HepG2 (cell line): ENCODE results near the gene GALNT17. TPM values are rescaled to one million over a fixed set of nuclear protein-coding genes. Genes with fewer than 3 reads are reported as not detected.

Experiments
- ATAC-seq: fragments of 200-7000 bp; cut with Tn5 transposase; 3 replicates; pipeline ENCODE4 v1.9.1; 2020; ENCODE audit warnings: mild to moderate bottlenecking, moderate library complexity
- BruUV-seq: library from RNA; stranded (reverse); fragments of 400-500 nt; replicated peaks from 2 replicates; lab custom pipeline; 2021; lab: Mats Ljungman, UMichigan
- CTCF ChIA-PET: fragments of 300-600 bp; formaldehyde crosslinking; extraction: SDS; loops from one replicate; lab custom pipeline; 2021; ENCODE audit warnings: low total read pairs, inconsistent platforms, low intra/inter-chr PET ratio; lab: Yijun Ruan, JAX
- POLR2A ChIA-PET: fragments of 350-600 bp; sonication (Branson Sonifier 250); formaldehyde crosslinking; loops from one replicate; lab custom pipeline; 2020; ENCODE audit warnings: antibody characterized with exemption, inconsistent platforms; lab: Yijun Ruan, JAX
- DNase-seq: peaks from one replicate; pipeline ENCODE4 v3.0.0-alpha.2; 2015; ENCODE audit warnings: low spot score
- FAIRE-seq: peaks from 3 replicates; lab custom pipeline; 2011; peaks lifted over from hg19 to GRCh38; lab: Jason Lieb, UNC
- H2AFZ ChIP-seq: one replicate; pipeline ENCODE4 v1.6.1; 2011; ENCODE audit warnings: low read length, inconsistent platforms
- H3K27ac ChIP-seq: fragments of 300-600 bp; 3 replicates; pipeline ENCODE4 v1.8.0; 2011; ENCODE audit warnings: mixed run types, mild to moderate bottlenecking, mixed read lengths, low read length, inconsistent platforms; ENCODE audit not compliant: insufficient read depth; ENCODE audit errors: extremely low read length
- H3K27me3 ChIP-seq, 2 experiments: fragments of 200-600 bp in 1 of 2; 2 replicates in 1 of 2; 3 replicates in 1 of 2; pipeline versions ENCODE4 v1.6.0 to v1.8.0; 2011; ENCODE audit warnings: low read length in 2 of 2, mild to moderate bottlenecking in 2 of 2, moderate library complexity in 2 of 2, inconsistent platforms in 1 of 2; ENCODE audit not compliant: insufficient read depth in 2 of 2, control insufficient read depth in 1 of 2
- H3K36me3 ChIP-seq, 2 experiments: fragments of 200-600 bp in 1 of 2; replicated peaks in 1 of 2; 2 replicates in 1 of 2; 3 replicates in 1 of 2; pipeline versions ENCODE4 v1.5.1 to v1.8.0; 2011; ENCODE audit warnings: low read length in 2 of 2, inconsistent platforms in 1 of 2; ENCODE audit not compliant: insufficient read depth in 2 of 2, control insufficient read depth in 1 of 2
- H3K4me1 ChIP-seq: 2 replicates; pipeline ENCODE4 v1.5.1; 2012; ENCODE audit warnings: low read length, inconsistent platforms; ENCODE audit not compliant: insufficient read depth
- H3K4me2 ChIP-seq: 2 replicates; pipeline ENCODE4 v1.6.0; 2011; ENCODE audit warnings: low read depth, low read length, inconsistent platforms
- H3K4me3 ChIP-seq, 3 experiments: fragments of 200-600 bp in 1 of 3; sonication (generic), shearing (Covaris generic) in 1 of 3; replicated peaks in 1 of 3; 2 replicates each; pipeline ENCODE4 v1.5.1; 2011 to 2016; ENCODE audit warnings: low read length in 3 of 3, inconsistent platforms in 2 of 3, low read depth in 2 of 3, mild to moderate bottlenecking in 2 of 3, control low read depth in 1 of 3, mixed read lengths in 1 of 3; ENCODE audit not compliant: insufficient read depth in 1 of 3
- H3K79me2 ChIP-seq: one replicate; pipeline ENCODE4 v1.6.1; 2011; ENCODE audit warnings: low read length, inconsistent platforms; ENCODE audit not compliant: insufficient read depth
- H3K9ac ChIP-seq: 2 replicates; pipeline ENCODE4 v1.6.0; 2011; ENCODE audit warnings: mild to moderate bottlenecking, low read depth, low read length, inconsistent platforms; ENCODE audit not compliant: insufficient read depth
- H3K9me3 ChIP-seq: 2 replicates; pipeline ENCODE4 v1.5.1; 2012; ENCODE audit warnings: mild to moderate bottlenecking, low read length
- H4K20me1 ChIP-seq: 2 replicates; pipeline ENCODE4 v1.6.0; 2011; ENCODE audit warnings: inconsistent platforms, mild to moderate bottlenecking, low read length, moderate library complexity; ENCODE audit not compliant: insufficient read depth
- LBX2 ChIP-seq: sonication (generic); formaldehyde crosslinking; IDR thresholded peaks from 2 replicates; pipeline ENCODE4 v1.5.0; 2020; ENCODE audit warnings: missing genetic modification reagents, mild to moderate bottlenecking, borderline replicate concordance
- PRDM15 ChIP-seq: sonication (generic); formaldehyde crosslinking; IDR thresholded peaks from 2 replicates; pipeline ENCODE4 v1.4.0; 2020; ENCODE audit warnings: missing genetic modification reagents
- TCF7L2 ChIP-seq: IDR thresholded peaks from 2 replicates; pipeline ENCODE4 v1.6.1; 2011; ENCODE audit warnings: mild to moderate bottlenecking, low read depth, low read length, moderate library complexity
- ZFAT ChIP-seq: sonication (generic); formaldehyde crosslinking; conservative IDR thresholded peaks from 2 replicates; pipeline ENCODE4 v1.8.1; 2023; ENCODE audit warnings: missing genetic modification reagents, inconsistent platforms
- ZNF292 ChIP-seq: sonication (generic); formaldehyde crosslinking; IDR thresholded peaks from 2 replicates; pipeline ENCODE4 v1.8.1; 2022; ENCODE audit warnings: mild to moderate bottlenecking, low read depth, missing genetic modification reagents, borderline replicate concordance
- ZNF431 ChIP-seq: sonication (generic); formaldehyde crosslinking; IDR thresholded peaks from 2 replicates; pipeline ENCODE4 v1.9.0; 2022; ENCODE audit warnings: missing genetic modification reagents, low read depth, mild to moderate bottlenecking, borderline replicate concordance
- ZNF503 ChIP-seq: sonication (generic); formaldehyde crosslinking; IDR thresholded peaks from 2 replicates; pipeline ENCODE4 v1.4.0; 2020; ENCODE audit warnings: missing genetic modification reagents
- WGBS: methylation state at CpG from one replicate; pipeline ENCODE4 v1.1.6; 2017; ENCODE audit warnings: low lambda C conversion rate; 5-methylcytosine and 5-hydroxymethylcytosine counted together
- in situ Hi-C: cut with HindIII; loops from 2 replicates; pipeline ENCODE4 v1.10.0; 2017; ENCODE audit warnings: low pct_unique_long_range_greater_than_20kb; ENCODE audit not compliant: extremely low pct_ligation_motif_present
- intact Hi-C: fragments of 100-400 bp; cut with micrococcal nuclease; formaldehyde crosslinking; loops from one replicate; pipeline ENCODE4 v1.10.0; 2022; ENCODE audit not compliant: unreplicated experiment
- polyA plus RNA-seq, 8 experiments: library from polyadenylated mRNA; depleted of rRNA in 3 of 8; stranded (reverse) in 7 of 8; unstranded in 1 of 8; fragments of >200 nt; fragmentation: Illumina TruSeq in 4 of 8; extraction: Trizol in 4 of 8; gene quantifications; 2 replicates each; pipeline versions ENCODE4 v1.2.1 to v1.2.3, GENCODE V29; 2011 to 2016; ENCODE audit warnings: low read depth in 4 of 8, missing spikeins in 1 of 8, mixed read lengths in 1 of 8; ENCODE audit not compliant: insufficient read depth in 1 of 8
- total RNA-seq, 5 experiments: library from RNA; depleted of rRNA; stranded (reverse); fragments of >200 nt; fragmentation: Illumina TruSeq; extraction: Trizol; gene quantifications; 2 replicates each; pipeline ENCODE4 v1.2.3, GENCODE V29; 2016; ENCODE audit warnings: low read depth in 1 of 5

The GALNT17 gene
- total and polyA plus RNA-seq, 2 of the 13 experiments (the other 11 are each of a cell fraction or from before 2014, with no cell fraction given), result not detected

- H4K20me1 ChIP-seq, result no peaks in the 10 kb centered on the region
- no peak for DNase-seq
- no peak overlapping the region for H3K27ac ChIP-seq
- intact Hi-C loops (no loop called here), in situ Hi-C loops (no loop called here)
- H3K9me3 ChIP-seq, result no peaks in the 10 kb centered on the region
- H3K4me3 ChIP-seq, result no peak overlapping the region
- H3K9ac ChIP-seq, result no peak overlapping the region
- no peak for FAIRE-seq
- no peak for TF ChIP-seq PRDM15 (CRISPR knock-in tag)
- TF ChIP-seq LBX2 (CRISPR knock-in tag), result no peak
- TF ChIP-seq ZFAT, result no peak
- H3K79me2 ChIP-seq, result no peaks in the 10 kb centered on the region
- no peak overlapping the region for H2AFZ ChIP-seq
- H3K27me3 ChIP-seq, result no peaks in the 10 kb centered on the region
- ChIA-PET CTCF (no interaction called here), POLR2A (no interaction called here)
- no peak overlapping the region for H3K4me2 ChIP-seq
- H3K4me1 ChIP-seq, result no peaks in the 10 kb centered on the region
- H3K36me3 ChIP-seq, result no peaks in the 10 kb centered on the region
- 0% methylated on average over 2 of the region's 2 CpGs for WGBS
- no peak for ATAC-seq
- no TSS peak for BruUV-seq
Observed at GRCh38 chr7:71707041-71707440, 575.1 kb downstream of the GALNT17 start.

GRCh38 chr7:71708710-71709109, 576.8 kb downstream of the GALNT17 start:
- ChIA-PET POLR2A (no interaction called here), CTCF (no interaction called here)
- Histone ChIP-seq H3K36me3 (no peaks in the 10 kb centered on the region), H3K27ac (no peak overlapping the region), H4K20me1 (no peaks in the 10 kb centered on the region), H3K27me3 (no peaks in the 10 kb centered on the region), H2AFZ (no peak overlapping the region), H3K4me2 (no peak overlapping the region), H3K9me3 (no peaks in the 10 kb centered on the region), H3K4me3 (no peak overlapping the region), H3K9ac (no peak overlapping the region), H3K4me1 (no peaks in the 10 kb centered on the region), H3K79me2 (no peaks in the 10 kb centered on the region)
- in situ Hi-C loops, result no loop called here
- intact Hi-C loops, result no loop called here
- DNase-seq (no peak), ATAC-seq (no peak), FAIRE-seq (no peak)
- 3% methylated on average over 2 of the region's 2 CpGs for WGBS
- BruUV-seq, result no TSS peak
- TF ChIP-seq ZNF503 (CRISPR knock-in tag) (no peak), ZNF431 (no peak), TCF7L2 (no peak), ZNF292 (CRISPR knock-in tag) (no peak)
